ENCODE measurements around the gene EFCAB6.

The EFCAB6 gene

GRCh38 chr22:43485502-43486089, 326.5 kb downstream of the EFCAB6 start:
- H3K4me3 ChIP-seq (replicated peaks; ENCODE audit: low read depth, low read length): no peak overlapping the region
- DNase-seq (ENCODE audit: extremely low read depth, low read depth): no peak
- no peak for TF ChIP-seq CTCF (IDR thresholded peaks at IDR 0.05; ENCODE audit: low read depth, low read length, missing control alignments)

- DNase-seq (ENCODE audit: extremely low read depth, low read depth): no peak
- no peak overlapping the region for H3K4me3 ChIP-seq (replicated peaks; ENCODE audit: low read depth, low read length)
- no peak for TF ChIP-seq CTCF (IDR thresholded peaks at IDR 0.05; ENCODE audit: low read depth, low read length, missing control alignments)
These were observed 327.9 kb downstream of the EFCAB6 start for GRCh38 chr22:43484227-43484626.

GRCh38 chr22:43483669-43484068, 328.4 kb downstream of the EFCAB6 start:
- H3K4me3 ChIP-seq (replicated peaks; ENCODE audit: low read depth, low read length): no peak overlapping the region
- TF ChIP-seq CTCF (IDR thresholded peaks at IDR 0.05; ENCODE audit: low read depth, low read length, missing control alignments): no peak
- no peak for DNase-seq (ENCODE audit: extremely low read depth, low read depth)

GRCh38 chr22:43483266-43483665, 328.8 kb downstream of the EFCAB6 start:
- DNase-seq (ENCODE audit: extremely low read depth, low read depth): no peak
- no peak for TF ChIP-seq CTCF (IDR thresholded peaks at IDR 0.05; ENCODE audit: low read depth, low read length, missing control alignments)
- no peak overlapping the region for H3K4me3 ChIP-seq (replicated peaks; ENCODE audit: low read depth, low read length)

GRCh38 chr22:43482318-43482625, 329.8 kb downstream of the EFCAB6 start:
- no peak overlapping the region for H3K4me3 ChIP-seq (replicated peaks; ENCODE audit: low read depth, low read length)
- no peak for TF ChIP-seq CTCF (IDR thresholded peaks at IDR 0.05; ENCODE audit: low read depth, low read length, missing control alignments)
- no peak for DNase-seq (ENCODE audit: extremely low read depth, low read depth)

- no peak for TF ChIP-seq CTCF (IDR thresholded peaks at IDR 0.05; ENCODE audit: low read depth, low read length, missing control alignments)
- DNase-seq (ENCODE audit: extremely low read depth, low read depth): no peak
- H3K4me3 ChIP-seq (replicated peaks; ENCODE audit: low read depth, low read length): no peak overlapping the region
These were observed 330.4 kb downstream of the EFCAB6 start for GRCh38 chr22:43481568-43482317.
